OCI-LY3 (cell line): ENCODE measurements around the gene CLRN2.

ENCODE experiments used
- EZH2phosphoT487 ChIP-seq: fragments of 200-600 bp; shearing (Covaris generic); IDR thresholded peaks from 2 replicates; pipeline ENCODE4 v1.6.1; 2018; ENCODE audit warnings: antibody characterized with exemption, mixed run types, low read depth
- TF ChIP-seq, protein P1 (sequence below): fragments of 200-600, 300-600 bp; sonication (generic); IDR thresholded peaks from 2 replicates; pipeline ENCODE4 v1.5.1; 2014; ENCODE audit warnings: antibody characterized with exemption, low read length, low read depth

DNA sequence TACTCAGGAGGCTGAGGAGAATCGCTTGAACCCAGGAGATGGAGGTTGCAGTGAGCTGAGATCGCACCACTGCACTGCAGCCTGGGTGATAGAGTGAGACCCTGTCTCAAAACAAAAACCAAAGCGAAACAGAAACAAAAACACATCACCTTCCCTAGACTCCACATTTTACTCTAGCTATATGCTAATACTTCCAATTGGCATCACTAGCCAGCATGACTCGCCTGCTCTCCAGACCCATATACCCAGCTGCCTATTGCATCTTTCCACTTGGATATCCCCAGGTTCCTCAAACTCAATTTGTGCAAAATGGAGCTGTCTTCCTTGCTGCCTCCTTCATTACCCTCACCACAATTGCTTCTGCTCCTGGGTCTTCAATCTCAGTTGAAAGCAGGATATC lies 39.6 kb downstream of the CLRN2 start:
- TF ChIP-seq EZH2phosphoT487 = no peak
- TF ChIP-seq, protein P1, sequence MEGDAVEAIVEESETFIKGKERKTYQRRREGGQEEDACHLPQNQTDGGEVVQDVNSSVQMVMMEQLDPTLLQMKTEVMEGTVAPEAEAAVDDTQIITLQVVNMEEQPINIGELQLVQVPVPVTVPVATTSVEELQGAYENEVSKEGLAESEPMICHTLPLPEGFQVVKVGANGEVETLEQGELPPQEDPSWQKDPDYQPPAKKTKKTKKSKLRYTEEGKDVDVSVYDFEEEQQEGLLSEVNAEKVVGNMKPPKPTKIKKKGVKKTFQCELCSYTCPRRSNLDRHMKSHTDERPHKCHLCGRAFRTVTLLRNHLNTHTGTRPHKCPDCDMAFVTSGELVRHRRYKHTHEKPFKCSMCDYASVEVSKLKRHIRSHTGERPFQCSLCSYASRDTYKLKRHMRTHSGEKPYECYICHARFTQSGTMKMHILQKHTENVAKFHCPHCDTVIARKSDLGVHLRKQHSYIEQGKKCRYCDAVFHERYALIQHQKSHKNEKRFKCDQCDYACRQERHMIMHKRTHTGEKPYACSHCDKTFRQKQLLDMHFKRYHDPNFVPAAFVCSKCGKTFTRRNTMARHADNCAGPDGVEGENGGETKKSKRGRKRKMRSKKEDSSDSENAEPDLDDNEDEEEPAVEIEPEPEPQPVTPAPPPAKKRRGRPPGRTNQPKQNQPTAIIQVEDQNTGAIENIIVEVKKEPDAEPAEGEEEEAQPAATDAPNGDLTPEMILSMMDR = no peak
